ENCODE data around the gene ZCRB1.

The ZCRB1 gene

GRCh38 chr12:42275499-42275898, 50.4 kb downstream of the ZCRB1 start:
- DNase-seq = no peak

DNA sequence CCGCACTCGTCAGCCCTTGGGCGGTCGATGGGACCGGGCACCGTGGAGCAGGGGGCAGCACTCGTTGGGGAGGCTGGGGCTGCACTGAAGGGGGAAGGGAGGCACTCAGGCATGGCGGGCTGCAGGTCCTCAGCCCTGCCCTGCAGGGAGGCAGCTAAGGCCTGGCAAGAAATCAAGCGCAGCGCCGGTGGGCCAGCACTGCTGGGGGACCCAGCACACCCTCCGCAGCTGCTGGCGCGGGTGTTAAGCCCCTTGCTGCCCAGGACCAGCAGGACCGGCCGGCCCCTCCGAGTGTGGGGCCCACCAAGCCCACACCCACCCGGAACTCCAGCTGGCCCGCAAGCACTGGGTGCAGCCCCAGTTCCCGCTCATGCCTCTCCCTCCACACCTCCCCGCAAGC, 52.2 kb downstream of the ZCRB1 start:
- no peak for DNase-seq

GRCh38 chr12:42270596-42270995, 55.3 kb downstream of the ZCRB1 start:
- DNase-seq = no peak

DNA sequence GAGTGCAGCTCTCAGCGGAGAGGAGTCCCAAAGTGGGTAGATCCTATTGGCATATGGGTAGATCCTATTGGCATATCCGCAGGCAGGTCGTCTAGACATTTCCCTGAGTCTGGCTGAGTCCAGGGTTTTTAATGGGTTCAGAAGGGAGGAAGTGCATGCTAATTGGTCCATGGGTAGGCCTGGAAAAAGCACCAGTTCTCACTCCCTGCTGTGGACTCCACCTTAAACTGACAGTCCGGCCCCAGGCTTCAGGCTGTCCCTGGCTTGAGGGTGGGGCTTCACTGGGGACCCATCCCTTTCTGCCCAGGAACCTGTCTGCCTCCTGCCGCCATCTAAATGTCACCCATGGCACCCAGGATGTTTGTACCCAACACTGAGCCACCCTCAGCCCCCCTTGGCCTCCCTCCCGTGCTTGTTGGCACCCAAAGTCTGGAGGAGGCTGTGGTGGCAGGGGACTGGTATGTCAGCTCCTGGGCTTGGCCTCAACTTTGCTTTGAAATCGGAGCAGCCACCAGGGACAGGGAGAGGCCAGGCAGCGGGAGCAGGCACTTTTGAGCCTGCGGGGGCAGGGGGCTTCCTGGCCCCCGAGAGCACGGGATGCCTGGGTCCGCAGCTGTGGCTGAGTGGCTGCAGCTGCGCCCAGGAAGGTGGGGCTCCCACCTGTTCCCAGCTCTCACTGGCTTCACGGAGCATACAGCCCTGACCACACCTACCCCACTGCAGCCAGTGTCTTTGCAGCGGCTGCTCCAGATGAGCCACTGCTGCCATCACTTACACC, 58.3 kb downstream of the ZCRB1 start:
- no peak for DNase-seq

DNA sequence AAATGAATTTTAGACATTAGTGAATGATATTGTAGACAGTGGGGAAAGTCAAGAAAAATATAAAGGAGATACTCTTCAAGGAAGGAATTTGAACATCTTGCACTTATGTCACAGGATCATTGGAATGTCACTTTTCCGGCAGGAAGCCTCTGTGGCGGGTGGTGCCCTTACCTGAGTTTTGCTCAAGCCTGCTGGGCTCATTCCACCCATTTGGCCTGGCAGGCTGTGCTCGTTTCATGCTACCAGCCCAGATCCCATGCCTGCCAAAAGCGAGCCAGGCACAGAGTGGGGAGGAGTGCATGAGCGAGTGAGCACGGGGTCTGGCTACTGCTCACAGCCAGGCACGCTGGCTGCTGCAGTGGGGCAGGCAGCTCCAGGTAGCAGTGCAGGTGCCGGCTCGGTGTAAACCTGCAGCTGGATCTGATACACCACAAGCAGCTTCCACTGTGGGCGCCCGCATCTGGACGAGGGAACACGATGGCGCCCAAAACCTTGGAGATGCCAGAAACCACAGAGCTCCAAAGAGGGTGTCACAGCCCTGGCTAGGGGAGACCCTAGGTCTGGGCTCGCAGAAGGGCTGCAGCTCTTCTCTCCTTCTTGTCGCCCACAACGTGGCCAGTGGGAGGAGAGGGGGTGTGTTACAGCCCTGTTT, 59.2 kb downstream of the ZCRB1 start:
- no peak for DNase-seq

DNA sequence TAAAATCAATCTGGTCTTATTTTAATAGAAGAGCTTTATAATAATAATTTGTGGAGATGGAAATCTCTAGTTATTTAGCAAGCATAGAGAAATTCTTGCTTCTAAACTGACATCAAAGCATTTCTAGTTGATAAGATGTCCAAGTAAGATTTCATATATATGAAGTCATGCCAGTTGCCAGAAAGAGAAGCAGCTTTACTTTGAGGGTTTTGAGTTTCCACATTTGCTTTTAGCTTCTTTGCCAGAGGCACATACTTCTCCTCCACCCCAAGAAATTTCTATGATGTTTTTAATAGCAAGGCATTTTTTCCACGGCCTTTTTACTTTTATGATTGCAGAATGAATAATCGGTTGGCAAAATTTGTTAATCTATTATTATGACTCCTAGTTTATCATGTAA, 63.6 kb downstream of the ZCRB1 start:
- no peak for DNase-seq
